Posterior cingulate gyrus (tissue), 11 donors: ENCODE results near the gene MISP3.

ENCODE experiments used
- DNase-seq, 10 donors: peaks; one replicate each; pipeline versions ENCODE4 v3.0.0 to v3.0.0-alpha.2; 2020 to 2021; ENCODE audit warnings: mixed read lengths in 3 of 10
- intact Hi-C: fragments of 100-400 bp; cut with DNase I; formaldehyde crosslinking; loops from one replicate; pipeline ENCODE4 v1.15.1; 2023

MISP3 gene

GRCh38 chr19:14096272-14096992, 23.8 kb downstream of the MISP3 start:
- DNase-seq, result no peak

GRCh38 chr19:14097532-14098151, 25.1 kb downstream of the MISP3 start:
- intact Hi-C loops, result no loop called here

More at GRCh38 chr19:14096272-14096992, 23.8 kb downstream of the MISP3 start:
- intact Hi-C loops, result no loop called here

GRCh38 chr19:14101003-14101545, 28.5 kb downstream of the MISP3 start:
- intact Hi-C loops, result no loop called here
- no peak for DNase-seq

More at GRCh38 chr19:14097532-14098151, 25.1 kb downstream of the MISP3 start:
- DNase-seq, result no peak

GRCh38 chr19:14102102-14102696, 29.6 kb downstream of the MISP3 start:
- intact Hi-C loops, result no loop called here
- no peak for DNase-seq

- no peak for DNase-seq
- intact Hi-C loops, result no loop called here
Measured at GRCh38 chr19:14102756-14103155, 30.2 kb downstream of the MISP3 start.

- intact Hi-C loops, result no loop called here
- no peak for DNase-seq
Measured at GRCh38 chr19:14103310-14103709, 30.7 kb downstream of the MISP3 start.

- DNase-seq, result no peak
- intact Hi-C loops, result no loop called here
Measured at GRCh38 chr19:14105680-14106079, 33.1 kb downstream of the MISP3 start.

- intact Hi-C loops, result no loop called here
- no peak for DNase-seq
Measured at GRCh38 chr19:14106840-14107239, 34.3 kb downstream of the MISP3 start.

GRCh38 chr19:14107581-14108461, 35.2 kb downstream of the MISP3 start:
- DNase-seq, result no peak
- intact Hi-C loops, result no loop called here

GRCh38 chr19:14110650-14111049, 38.1 kb downstream of the MISP3 start:
- no peak for DNase-seq
- intact Hi-C loops, result no loop called here

- no peak for DNase-seq
- intact Hi-C loops, result no loop called here
Measured at GRCh38 chr19:14111486-14111885, 38.9 kb downstream of the MISP3 start.

- DNase-seq, result no peak
- intact Hi-C loops, result no loop called here
Measured at GRCh38 chr19:14112051-14112808, 39.6 kb downstream of the MISP3 start.

GRCh38 chr19:14112809-14113385, 40.3 kb downstream of the MISP3 start:
- no peak for DNase-seq
- intact Hi-C loops, result no loop called here

GRCh38 chr19:14113762-14114414, 41.3 kb downstream of the MISP3 start:
- intact Hi-C loops, result no loop called here
- DNase-seq, result peak in 1 of 10 donors; percentile 14

- intact Hi-C loops, result no loop called here
- DNase-seq, result no peak
Measured at GRCh38 chr19:14114439-14114838, 41.9 kb downstream of the MISP3 start.

- DNase-seq, result peak in 1 of 10 donors; percentile 37
- intact Hi-C loops, result loop anchor here (5.0 kb wide), 1 partner anchor 33 kb away; no protein-coding TSS in a partner anchor
Measured at GRCh38 chr19:14114854-14115253, 42.3 kb downstream of the MISP3 start.

- intact Hi-C loops, result loop anchor here (2.0 to 5.0 kb wide), 2 partner anchors 23 to 33 kb away; no protein-coding TSS in a partner anchor
- no peak for DNase-seq
Measured at GRCh38 chr19:14115756-14116155, 43.2 kb downstream of the MISP3 start.

GRCh38 chr19:14116525-14116917, 43.9 kb downstream of the MISP3 start:
- intact Hi-C loops, result loop anchor here (2.0 to 5.0 kb wide), 2 partner anchors 24 to 34 kb away; no protein-coding TSS in a partner anchor
- peak in 1 of 10 donors; percentile 66 for DNase-seq
